ENCODE measurements around the gene CENPU.
A peak's percentile ranks its signal among the peaks of the same experiment; 100 is the strongest.
"Not testable (repeated sequence)": the region's sequence is repeated elsewhere in the genome, so short reads cannot be mapped to it uniquely, and the experiment has no call there.

CENPU gene

GRCh38 chr4:184750926-184751584 is 17.2 kb upstream of the CENPU start:
- no peak for DNase-seq

- DNase-seq = no peak
These were observed 14.4 kb upstream of the CENPU start for GRCh38 chr4:184748251-184748652.

GRCh38 chr4:184747034-184747830 is 13.3 kb upstream of the CENPU start:
- peak; percentile 7 for DNase-seq

- peak; percentile 76 for DNase-seq
These were observed 12.2 kb upstream of the CENPU start for GRCh38 chr4:184745831-184746795.

- DNase-seq = no peak
These were observed 10.3 kb upstream of the CENPU start for GRCh38 chr4:184744236-184744635.

GRCh38 chr4:184743650-184744049 is 9.8 kb upstream of the CENPU start:
- no peak for DNase-seq

GRCh38 chr4:184741651-184742050 is 7.8 kb upstream of the CENPU start:
- DNase-seq = not testable (repeated sequence)

GRCh38 chr4:184740980-184741391 is 7.1 kb upstream of the CENPU start:
- no peak for DNase-seq

- not testable (repeated sequence) for DNase-seq
These were observed 5.7 kb upstream of the CENPU start for GRCh38 chr4:184739575-184739974.

- no peak for DNase-seq
These were observed 862 bp upstream of the CENPU start for GRCh38 chr4:184734758-184735157.

- no peak for DNase-seq
These were observed 1.8 kb downstream of the CENPU start for GRCh38 chr4:184732126-184732525.

- peak; percentile 9 for DNase-seq
These were observed 2.8 kb downstream of the CENPU start for GRCh38 chr4:184731056-184731455.

- no peak for DNase-seq
These were observed 4.0 kb downstream of the CENPU start for GRCh38 chr4:184729946-184730345.

GRCh38 chr4:184728858-184729257 is 5.0 kb downstream of the CENPU start:
- DNase-seq = no peak

- no peak for DNase-seq
These were observed 6.5 kb downstream of the CENPU start for GRCh38 chr4:184727430-184727829.

GRCh38 chr4:184722798-184723197 is 11.1 kb downstream of the CENPU start:
- no peak for DNase-seq

- DNase-seq = no peak
These were observed 12.6 kb downstream of the CENPU start for GRCh38 chr4:184721254-184721653.

- DNase-seq = no peak
These were observed 14.5 kb downstream of the CENPU start for GRCh38 chr4:184719407-184719806.

- no peak for DNase-seq
These were observed 18.4 kb downstream of the CENPU start for GRCh38 chr4:184715526-184715925.

- no peak for DNase-seq
These were observed 20.0 kb downstream of the CENPU start for GRCh38 chr4:184713887-184714286.

- DNase-seq = no peak
These were observed 21.6 kb downstream of the CENPU start for GRCh38 chr4:184712322-184712721.

- no peak for DNase-seq
These were observed 27.4 kb downstream of the CENPU start for GRCh38 chr4:184706453-184706852.

- no peak for DNase-seq
These were observed 28.2 kb downstream of the CENPU start for GRCh38 chr4:184705692-184706091.

Measured in NCI-H82 (cell line).